PFSK-1 (cell line): ENCODE results near the gene CHP2.

Source experiments
- FOXP2 ChIP-seq: optimal IDR thresholded peaks from 2 replicates; pipeline ENCODE3; 2011; ENCODE audit warnings: borderline replicate concordance, control low read depth, inconsistent platforms; ENCODE audit not compliant: insufficient read depth; ENCODE audit errors: extremely low read length, extremely low read depth
- POLR2AphosphoS5 ChIP-seq: IDR thresholded peaks from 2 replicates; pipeline ENCODE4 v1.6.1; 2012; ENCODE audit warnings: low read depth, mild to moderate bottlenecking, control low read depth, low read length, moderate library complexity
- REST ChIP-seq, 2 experiments: IDR thresholded peaks; 2 replicates each; pipeline versions ENCODE4 v1.6.1 to v1.8.0; 2011 to 2012; ENCODE audit warnings: low read depth in 2 of 2, low read length in 2 of 2, control low read depth in 1 of 2, inconsistent platforms in 1 of 2, mild to moderate bottlenecking in 1 of 2, moderate library complexity in 1 of 2; ENCODE audit not compliant: insufficient read depth in 1 of 2
- SIN3A ChIP-seq: IDR thresholded peaks from 2 replicates; pipeline ENCODE4 v1.6.1; 2012; ENCODE audit warnings: mild to moderate bottlenecking, low read length, moderate library complexity, borderline replicate concordance; ENCODE audit not compliant: insufficient read depth
- TAF1 ChIP-seq: IDR thresholded peaks from 2 replicates; pipeline ENCODE4 v1.6.1; 2012; ENCODE audit warnings: low read length, control low read depth, borderline replicate concordance; ENCODE audit not compliant: insufficient read depth

- TF ChIP-seq TAF1 (no peak), FOXP2 (no peak), POLR2AphosphoS5 (no peak), REST (IDR thresholded peaks at IDR 0.05; ENCODE audit: insufficient read depth in 1 of 2, low read depth in 2 of 2, low read length in 2 of 2) (no peak), SIN3A (no peak)
These were observed 49.3 kb upstream of the CHP2 start for GRCh38 chr16:23705517-23705902.
